Activated gamma-delta T cell treated with Interleukin-2 at 50 U/mL for 16 hours (primary cell): Measurements from ENCODE around the gene PRAME.

ENCODE experiments used
- DNase-seq: peaks from one replicate; pipeline ENCODE4 v3.0.0-alpha.2; 2020

PRAME gene

DNA sequence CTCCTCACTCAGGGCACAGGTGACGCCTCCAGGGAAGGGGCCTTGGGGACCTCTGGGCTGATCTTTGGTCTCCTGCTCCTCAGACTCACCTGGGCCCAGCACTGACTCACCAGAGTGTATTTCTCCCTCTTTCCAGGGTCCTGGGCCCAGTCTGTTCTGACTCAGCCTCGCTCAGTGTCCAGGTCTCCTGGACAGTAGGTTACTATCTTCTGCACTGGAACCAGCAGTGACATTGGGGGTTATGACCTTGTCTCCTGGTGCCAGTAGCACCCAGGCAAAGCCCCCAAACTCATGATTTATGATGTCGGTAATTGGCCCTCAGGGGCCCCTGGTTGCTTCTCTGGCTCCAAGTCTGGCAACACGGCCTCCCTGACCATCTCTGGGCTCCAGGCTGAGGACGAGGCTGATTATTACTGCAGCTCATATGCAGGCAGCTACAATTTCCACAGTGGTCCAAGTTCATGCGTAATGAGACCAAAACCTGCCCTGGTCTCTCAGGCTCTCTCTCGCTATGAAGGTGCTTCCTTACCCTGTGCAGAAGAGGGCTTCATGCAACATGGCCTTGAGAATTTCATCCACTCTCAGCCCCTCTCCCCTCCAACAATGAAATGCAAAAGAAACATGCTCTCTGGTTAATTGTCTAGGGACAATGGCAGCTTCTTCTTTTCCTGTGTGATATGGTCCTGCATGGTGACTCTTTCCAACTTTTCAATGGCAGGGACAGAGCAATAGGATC lies 21.0 kb upstream of the PRAME start:
- no peak for DNase-seq

DNA sequence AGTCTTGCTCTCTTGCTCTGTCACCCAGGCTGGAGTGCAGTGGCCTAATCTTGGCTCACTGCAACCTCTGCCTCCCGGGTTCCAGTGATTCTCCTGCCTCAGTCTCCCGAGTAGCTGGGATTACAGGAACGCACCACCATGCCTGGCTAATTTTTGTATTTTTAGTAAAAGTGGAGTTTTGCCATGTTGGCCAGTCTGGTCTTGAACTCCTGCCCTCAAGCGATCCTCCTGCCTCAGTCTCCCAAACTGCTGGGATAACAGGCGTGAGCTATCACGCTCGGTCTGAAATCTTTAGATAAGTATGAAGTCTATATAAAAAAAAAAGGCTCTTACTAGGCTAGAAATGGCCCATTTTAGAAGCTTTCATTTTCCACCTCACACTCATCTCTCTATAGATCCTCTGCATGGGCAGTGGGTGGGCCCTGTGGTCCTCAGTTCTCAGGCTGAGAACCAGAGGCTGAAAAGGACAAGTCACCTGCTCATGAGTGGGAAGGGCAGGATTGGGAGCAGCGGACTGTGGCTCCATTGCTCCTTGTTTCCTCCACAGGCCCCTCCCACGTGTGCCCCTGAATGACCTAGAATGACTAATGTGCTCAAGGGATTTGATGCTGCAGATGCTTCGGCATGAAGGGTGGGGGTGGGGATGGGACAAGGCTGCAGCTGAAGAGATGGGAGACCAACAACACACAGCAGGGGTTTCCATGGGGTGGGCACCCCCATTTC lies 19.8 kb upstream of the PRAME start:
- no peak for DNase-seq

DNA sequence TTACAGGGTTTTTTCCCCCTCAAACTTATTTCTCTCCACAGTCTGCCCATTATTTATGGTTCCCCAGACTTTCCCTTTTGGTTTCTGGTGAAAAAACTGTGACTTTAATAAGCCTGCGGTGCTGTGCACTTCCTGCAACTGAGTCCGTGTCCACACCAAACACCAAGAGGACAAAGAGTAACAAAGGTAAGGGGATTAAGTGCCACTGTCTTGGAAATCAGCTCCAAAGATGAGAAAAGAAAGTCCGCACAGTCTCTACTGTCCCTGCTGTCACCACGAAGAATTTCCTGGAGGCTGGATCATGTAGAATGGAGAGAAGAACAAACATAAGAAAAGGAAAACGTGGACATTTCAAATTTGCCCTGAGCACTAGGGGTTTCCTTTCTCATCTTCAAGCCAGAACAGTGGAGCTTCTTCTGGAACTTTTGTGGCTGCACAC lies 17.9 kb upstream of the PRAME start:
- DNase-seq: no peak

DNA sequence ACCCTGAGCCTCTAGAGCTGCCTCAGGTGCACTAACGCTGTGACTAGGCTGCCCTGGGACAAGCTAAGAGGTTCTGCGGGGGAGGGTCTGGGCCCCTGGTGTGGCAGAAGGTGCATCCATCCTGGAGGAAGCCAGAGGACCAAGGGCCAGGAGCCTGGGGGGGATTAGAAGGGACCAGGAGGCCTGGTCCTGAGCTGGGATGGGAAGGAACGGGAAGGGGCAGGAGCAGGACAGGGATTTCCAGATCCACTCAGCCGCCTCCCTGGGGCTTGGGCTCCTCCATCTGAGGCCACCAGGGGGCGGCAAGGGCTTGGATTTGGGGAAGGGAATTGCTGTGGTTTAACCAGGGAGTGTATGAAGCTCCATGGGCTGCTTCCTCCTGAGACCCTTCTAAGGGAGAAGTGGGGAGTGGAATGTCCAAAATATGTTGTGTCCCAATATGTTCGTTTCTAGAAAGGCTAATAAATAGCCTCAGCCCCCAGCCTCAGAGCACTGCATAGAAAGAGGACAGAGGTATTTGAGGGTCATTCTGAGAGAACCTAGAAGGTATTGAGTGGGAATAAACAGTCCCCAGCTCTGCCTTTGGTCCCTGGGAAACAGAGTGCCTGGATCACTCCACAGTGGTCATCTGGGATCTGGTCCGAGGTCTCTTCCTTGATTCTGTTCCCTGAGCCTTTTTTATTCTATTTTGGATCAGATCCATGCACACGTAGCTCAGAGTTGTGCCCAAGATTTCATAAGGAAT lies 17.4 kb upstream of the PRAME start:
- DNase-seq: peak; percentile 12

DNA sequence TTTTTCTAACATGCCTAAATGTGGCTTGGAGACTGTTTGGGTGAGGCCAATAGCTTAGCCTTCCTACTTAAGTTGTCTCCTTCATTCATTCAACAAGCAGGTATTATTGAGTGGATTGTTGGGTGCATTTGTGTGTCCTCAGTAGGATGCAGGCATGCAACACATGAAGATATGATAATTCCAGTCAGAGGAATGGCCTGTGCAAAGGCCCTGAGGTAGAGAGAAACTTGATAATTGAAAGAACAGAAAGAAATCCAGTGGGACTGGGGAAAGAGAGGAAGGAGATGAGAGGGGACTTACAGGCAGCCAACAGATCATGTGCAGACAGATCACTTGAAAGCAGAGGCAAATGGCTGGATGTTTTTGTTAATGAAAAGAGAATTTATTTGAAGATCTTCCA lies 15.3 kb upstream of the PRAME start:
- DNase-seq: no peak

DNA sequence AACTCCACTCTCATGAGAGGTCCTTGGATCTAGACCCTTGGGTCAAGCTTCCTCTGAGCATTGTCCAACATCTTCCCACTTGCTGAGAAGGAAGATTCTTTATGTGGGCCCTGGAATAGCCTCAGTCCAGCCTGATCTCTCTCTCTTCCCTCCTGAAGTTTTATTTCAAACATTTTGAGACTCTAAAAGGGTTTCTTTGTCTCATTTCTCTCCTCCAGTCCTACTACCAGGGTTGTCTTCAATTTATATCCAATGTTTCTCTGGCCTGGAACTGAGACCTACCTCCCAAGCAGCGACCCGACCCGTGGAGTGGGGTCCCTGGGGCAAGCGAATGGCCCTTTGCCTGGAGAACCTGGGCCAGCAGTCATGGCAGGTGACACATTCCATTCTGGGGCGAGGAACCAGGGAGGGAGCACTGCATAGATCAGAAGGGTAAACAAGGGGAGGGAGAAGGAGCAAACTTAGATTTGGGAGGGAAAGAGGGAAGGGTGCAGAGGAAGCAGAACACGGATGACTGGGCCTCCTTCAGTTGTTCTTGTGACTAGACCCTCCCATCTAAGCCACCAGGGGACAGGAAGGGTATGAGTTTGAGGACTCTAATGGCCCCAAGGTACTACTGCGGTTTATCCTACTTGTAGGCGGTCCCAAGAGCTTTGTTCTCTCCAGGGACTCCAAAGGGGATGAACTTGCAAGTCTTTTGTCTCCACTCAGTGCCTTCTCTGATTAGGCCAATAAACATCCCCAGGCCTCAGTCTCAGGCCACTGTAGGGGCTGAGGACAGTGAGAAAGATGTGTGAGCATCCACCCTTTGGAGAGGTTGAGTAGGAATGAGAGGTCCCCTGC lies 14.2 kb upstream of the PRAME start:
- no peak for DNase-seq

DNA sequence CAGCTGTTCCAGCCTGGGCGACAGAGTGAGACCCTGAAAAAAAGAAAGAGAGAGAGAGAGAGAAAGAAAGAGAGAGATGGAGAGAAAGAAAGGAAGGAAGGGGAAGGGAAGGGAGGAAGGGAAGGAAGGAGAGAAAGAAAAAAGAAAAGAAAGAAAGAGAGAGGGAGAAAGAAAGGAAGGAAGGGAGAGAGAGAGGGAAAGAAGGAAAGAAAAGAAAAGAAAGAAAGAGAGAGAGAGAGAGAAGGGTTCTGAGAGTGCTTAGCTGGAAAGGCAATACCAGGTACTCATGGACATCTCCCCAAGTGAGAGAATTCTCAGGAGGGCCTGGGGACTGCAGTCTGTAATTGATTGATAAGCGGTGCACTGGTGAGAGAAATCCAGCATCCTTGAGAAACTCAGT lies 12.8 kb upstream of the PRAME start:
- no peak for DNase-seq

DNA sequence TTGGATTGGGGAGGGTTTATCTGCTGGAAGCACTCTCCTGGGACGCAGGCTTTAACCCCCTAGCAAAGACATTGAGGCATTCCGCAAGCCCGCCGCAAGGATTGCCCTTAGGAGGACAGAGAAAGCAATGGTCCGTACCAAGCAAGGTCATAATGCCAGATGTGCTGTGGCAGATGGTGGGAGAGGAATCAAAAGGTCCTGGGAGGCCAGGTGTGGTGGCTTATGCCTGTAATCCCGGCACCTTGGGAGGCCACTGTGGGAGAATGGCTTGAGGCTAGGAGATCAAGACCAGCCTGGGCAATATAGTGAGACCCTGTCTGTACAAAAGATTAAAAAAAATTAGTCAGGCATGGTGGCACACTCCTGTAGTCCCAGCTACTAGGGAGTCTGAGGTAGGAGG lies 12.4 kb upstream of the PRAME start:
- no peak for DNase-seq

DNA sequence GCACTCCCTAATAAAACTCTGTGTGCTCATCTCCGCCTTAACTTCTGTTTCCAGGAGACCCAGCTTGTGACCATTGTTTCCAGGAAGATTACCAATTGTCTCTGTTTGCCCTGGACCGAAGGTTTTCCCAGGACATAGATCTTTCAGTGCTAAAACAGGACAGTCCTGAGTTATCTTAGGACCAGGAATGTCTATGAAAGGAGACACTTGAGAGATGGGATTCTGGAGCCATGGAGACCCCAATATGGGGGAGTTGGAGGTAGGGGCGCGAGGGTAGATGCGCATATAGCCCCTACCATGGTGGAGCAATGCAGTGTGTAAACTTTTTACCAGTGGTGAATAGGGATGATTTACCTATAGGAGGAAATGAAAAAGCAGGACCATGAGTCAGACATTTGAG lies 10.2 kb upstream of the PRAME start:
- DNase-seq: no peak

DNA sequence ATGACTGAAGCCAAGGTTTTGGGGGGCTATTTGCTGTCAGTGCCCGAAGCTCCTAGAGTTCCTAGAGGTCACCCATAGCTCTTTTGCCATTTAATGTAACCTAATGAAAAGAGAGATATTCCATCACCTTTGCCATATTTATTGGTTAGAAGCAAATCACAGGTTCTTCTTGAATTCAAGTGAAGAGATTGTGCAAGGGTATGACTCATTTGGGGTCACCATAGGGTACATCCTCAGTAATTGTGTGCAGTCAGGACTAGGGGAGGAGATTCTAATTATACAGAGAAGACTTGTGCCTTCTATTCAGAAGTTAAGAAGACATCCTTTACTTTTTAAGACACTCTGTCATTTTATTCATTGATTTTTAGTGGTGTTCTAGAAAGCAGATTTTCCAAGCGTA lies 6.9 kb upstream of the PRAME start:
- no peak for DNase-seq

DNA sequence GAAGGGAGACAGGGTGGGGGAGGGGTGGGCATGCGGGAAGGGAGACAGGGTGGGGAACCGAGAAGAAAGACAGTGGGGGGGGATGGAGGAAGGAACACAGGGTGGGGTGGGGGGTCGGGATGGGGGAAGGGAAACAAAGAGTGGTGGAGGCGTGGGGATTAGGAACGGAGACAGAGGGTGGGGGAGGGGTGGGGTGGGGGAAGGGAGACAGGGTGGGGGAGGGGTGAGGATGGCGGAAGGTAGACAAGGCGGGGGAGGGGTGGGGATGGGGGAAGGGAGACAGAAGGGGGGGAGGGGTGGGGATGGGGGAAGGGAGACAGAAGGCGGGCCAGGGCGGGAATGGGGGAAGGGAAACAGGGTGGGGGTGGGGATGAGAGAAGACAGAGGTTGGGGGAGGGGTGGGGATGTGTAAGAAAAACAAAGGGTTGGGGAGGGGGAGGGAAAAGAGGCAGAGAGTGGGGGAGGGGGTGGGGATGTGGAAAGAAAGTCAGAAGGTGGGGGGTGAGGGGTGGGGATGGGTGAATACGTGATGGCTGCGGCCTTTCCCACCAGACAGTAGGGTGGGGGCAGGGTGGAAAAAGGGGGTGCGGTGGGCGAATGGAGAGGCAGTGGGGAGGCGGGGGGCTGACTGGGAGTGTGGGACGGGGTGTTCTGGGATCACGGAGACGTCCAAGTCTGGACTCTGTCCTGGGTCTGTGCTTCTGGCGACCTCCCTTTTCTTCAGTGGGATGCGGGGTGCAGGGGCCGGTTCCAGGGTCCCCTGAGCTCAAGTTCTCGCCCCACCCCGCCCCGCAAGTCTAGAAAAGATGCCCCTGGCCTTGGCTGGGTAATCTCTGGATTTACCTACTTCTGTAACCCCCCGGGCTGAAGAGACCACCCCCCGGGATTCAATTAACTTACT lies 744 bp downstream of the PRAME start:
- no peak for DNase-seq

DNA sequence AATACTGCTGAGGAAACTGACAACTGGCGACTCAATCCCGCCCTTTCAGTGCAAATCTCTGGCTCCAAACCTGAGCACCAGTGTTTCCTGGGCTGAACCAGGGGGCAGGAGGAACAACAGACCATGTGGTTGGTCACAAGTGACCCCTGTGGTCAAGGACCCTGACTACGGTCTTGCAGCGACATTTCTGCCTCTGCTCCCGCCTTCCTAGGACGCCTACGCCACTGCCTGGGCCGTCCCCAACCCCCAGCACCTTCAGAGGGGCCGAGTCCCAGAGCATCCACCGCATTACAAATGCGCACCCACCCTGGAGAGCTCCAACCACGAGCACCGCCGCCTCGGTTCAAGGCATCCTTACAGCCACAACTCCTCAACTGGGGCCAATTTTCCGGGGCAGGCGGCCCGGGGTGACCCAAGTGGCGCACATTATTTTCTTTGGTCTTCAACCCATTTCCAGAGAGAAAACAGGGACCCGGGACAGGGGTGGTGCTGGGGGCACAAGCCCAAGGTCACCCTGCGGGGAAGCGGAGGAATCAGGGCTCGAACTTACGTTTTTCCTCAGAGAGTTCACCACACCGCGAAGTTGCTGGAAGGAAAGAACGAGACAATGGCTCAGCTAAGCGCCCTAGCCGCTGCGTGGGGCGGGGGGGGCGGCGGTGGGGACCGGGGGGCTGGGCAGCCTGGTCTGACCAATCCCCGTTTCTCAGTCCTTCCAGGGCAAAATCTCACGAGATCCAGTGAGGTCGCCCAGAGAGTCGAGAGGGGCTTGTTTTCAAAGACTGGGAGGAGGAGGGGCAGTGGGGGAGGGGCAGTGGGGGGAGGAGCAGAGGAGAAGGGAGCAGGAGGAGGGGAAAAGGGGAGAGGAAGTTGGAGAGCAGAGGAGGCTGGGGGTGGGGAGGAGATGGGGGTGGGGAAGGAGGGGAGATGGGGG lies 1.8 kb downstream of the PRAME start:
- DNase-seq: no peak

DNA sequence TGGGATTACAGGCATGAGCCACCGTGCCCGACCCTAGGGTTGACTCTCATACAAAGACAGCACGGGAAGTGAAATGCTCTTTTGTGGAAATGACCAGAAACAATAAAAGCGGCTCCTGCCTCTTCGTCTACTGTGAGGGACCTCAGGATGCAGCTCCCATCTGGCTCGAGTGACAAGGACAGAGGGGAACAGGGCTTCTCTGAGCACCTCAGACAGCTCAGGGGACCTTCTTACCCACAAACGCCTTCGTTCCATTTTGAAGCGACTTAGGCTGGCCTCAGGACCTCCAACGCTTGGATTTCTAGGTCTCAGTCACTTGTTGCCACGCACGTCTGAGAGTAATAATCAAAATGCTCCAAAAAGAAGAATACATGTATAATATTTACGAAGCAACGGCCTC lies 2.5 kb downstream of the PRAME start:
- no peak for DNase-seq

DNA sequence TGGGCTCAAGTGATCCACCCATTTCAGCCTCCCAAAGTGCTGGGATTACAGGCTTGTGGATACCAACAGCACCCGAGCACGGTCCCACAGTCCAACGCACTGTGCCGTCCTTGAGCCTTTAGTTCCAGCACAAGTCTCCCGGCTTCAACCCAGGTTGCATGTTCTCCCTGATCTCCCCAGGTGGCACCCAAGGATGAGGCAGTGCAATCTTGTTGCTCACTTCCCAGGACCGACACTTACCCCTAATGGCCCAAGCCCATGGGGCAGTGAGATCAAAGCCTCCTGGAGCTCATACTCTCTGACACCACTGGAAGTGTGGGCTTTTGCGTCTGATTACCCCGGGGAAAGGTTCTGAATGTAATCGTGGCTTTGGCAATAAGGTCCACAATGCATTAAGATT lies 3.5 kb downstream of the PRAME start:
- no peak for DNase-seq

DNA sequence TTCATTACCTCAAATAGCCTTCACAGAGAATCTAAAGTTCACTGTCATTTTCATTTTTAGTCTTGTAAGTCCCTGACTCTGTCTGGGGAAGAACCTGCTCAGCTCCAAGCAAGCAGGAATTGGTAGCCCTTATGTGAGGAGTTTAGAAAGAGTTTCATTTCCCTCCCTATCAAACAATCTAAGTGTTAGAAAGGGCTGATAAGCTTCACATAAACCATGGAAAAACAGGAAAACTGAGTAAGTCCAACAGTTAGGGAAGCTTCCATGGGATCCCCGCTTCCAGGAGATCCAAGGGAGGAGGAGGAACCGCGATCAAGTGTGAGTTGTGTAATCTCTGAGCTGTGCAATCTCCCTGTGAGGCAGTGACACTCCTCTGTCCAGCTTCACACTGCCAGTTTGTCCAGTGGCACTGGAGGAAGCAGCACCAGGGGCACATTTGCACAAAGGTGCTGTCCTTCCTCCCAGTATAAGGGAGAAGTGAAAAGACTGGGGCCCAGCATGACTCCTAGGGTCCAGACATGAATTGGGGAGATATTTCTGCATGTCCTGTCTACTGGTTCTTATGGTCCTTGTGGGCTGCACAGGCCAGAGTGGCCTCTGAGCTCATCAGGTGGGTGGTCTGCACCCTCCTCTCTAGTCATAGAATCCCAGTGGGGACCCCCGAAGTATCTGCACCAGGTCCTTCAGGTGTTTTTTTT lies 4.3 kb downstream of the PRAME start:
- DNase-seq: no peak

DNA sequence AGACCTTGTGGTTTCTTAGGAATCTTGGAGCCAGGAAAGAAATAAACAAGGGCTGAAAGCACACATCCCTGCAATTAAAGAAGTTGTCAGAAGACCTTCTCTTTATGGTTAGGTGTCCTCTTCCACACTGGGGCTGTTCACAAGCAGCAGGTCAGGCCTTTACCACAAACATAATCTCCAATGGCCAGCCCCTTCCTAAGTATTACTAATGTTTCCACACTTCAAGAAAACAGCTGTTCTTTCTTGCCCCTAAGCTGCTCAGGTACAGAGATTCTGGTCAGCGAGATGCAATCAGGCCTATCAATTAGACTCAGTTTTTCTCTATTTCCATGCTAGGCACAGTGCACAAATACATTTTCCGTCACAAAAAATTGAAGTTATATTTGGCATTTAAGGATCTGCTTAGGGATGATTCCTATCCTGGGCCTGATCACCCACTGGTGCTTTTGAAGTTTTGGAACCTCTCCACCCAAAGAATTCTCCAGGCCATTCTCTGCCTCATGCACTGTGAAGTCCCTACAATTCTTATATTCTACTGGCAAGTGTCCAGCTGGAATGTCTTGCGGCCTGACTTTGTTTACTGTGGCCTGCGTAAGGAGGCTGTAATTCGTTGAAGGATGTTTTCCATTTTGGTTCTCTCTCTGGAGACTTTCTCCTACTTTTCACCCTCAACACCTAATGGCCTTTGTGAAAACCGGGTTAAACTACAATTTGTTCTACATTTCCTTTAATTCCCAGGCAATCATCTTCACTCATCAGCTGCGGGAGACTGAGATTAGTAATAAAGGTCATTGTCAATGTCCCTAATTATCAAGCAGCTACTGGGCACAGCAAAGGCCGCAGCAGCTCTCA lies 5.1 kb downstream of the PRAME start:
- DNase-seq: no peak

DNA sequence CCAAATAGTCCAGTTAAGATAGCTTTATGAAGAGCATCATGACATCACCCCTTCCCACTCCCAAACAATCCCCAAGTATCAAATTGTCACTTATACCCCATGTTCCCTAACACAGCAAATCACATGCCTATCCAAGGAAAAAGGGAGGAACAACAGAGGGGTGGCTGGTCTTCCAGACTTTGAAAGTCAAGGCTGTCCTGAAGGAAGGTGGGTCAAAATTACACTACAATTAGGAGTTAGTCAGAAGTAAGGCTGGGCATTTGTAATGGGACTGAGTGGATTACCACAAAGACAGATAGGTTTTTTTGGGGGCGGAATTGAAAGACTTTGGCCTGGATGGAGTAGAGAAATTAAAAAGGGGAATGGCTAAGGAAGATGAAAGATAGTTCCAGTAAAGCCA lies 5.9 kb downstream of the PRAME start:
- DNase-seq: no peak

DNA sequence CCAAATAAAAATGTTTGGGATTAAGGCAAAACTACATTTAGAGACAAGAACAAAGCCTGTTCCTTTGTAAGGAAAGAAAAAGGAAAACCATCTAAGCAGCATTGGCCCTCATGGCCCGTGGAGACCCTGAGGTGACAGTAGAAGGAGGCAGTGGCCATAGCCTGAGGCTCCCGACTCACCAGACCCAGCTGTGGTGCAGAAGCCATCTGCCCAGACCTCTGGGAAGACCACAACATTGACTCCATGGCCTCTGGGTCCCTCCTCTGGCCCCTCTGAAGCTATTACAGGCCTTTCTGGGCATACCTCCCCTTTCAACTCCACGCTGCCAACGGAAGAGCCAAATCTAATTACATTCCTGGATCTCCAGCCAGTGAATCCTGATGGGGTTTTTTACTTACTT lies 6.4 kb downstream of the PRAME start:
- DNase-seq: no peak

DNA sequence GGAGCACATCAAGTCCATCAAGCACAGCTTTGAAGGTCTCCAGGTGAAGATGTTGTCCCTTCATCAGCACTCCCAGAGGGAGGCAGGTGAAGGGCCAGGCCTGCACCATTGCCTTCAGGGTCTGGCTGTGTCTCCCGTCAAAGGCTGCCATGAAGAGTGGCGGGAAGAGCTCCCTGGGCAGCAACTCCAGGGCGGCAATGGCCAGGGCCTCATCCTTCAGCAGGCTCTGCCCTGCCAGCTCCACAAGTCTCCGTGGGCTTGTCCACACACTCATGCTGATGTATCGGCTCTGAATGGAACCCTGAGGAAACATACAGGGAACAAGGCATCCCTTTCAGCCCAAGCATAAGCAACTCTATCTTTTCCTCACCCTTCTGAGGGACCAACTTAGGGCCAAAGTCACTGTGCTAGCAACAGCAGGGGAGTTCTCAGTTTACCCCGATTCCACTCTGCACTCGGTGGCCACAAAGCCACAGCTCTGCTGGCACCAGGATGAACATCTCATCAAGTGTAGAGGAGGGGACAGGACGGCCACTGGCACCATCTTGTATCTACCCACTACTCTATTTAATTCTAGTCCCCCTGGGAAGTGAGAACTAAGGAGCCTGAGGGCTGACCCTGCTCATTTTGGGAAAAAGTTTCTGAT lies 8.2 kb downstream of the PRAME start:
- DNase-seq: no peak
